WTC11 (cell line): Measurements from ENCODE around the gene GGA2. TPM values are rescaled to one million over a fixed set of nuclear protein-coding genes. Genes with fewer than 3 reads are reported as not detected.
A peak's percentile ranks its signal among the peaks of the same experiment; 100 is the strongest.
"Not testable (repeated sequence)": the region's sequence is repeated elsewhere in the genome, so short reads cannot be mapped to it uniquely, and the experiment has no call there.

Experiments used
- ATAC-seq: fragments of 200-7000 bp; cut with Tn5 transposase; 2 replicates; pipeline ENCODE4 v1.10.0; 2021; ENCODE audit warnings: mild to moderate bottlenecking, moderate library complexity
- CTCF ChIA-PET: fragments of 300-600 bp; sonication (Branson Sonifier 250); formaldehyde crosslinking; loops from one replicate; lab custom pipeline; 2021; ENCODE audit warnings: antibody characterized with exemption; lab: Charles Lee
- POLR2A ChIA-PET: fragments of 350-600 bp; sonication (Branson Sonifier 250); formaldehyde crosslinking; loops from one replicate; lab custom pipeline; 2021; ENCODE audit warnings: antibody characterized with exemption; lab: Charles Lee
- DNase-seq: peaks from one replicate; pipeline ENCODE4 v3.0.0; 2021; ENCODE audit warnings: low spot score
- H3K27ac Mint-ChIP-seq: 2 replicates; pipeline ENCODE4 v1.8.0; 2021; ENCODE audit warnings: mixed read lengths
- H3K27me3 Mint-ChIP-seq: 2 replicates; pipeline ENCODE4 v1.8.0; 2021; ENCODE audit warnings: low read depth, mild to moderate bottlenecking, moderate library complexity, mixed read lengths
- H3K36me3 Mint-ChIP-seq: 2 replicates; pipeline ENCODE4 v1.8.0; 2021; ENCODE audit warnings: mixed read lengths
- H3K4me1 Mint-ChIP-seq: 2 replicates; pipeline ENCODE4 v1.8.0; 2022; ENCODE audit warnings: mixed read lengths
- H3K4me3 Mint-ChIP-seq: 2 replicates; pipeline ENCODE4 v1.8.0; 2021; ENCODE audit warnings: mild to moderate bottlenecking, moderate library complexity, mixed read lengths
- H3K9me3 Mint-ChIP-seq: 2 replicates; pipeline ENCODE4 v1.8.0; 2021; ENCODE audit warnings: mixed read lengths
- GRHL2 ChIP-seq: fragments of 250-450 bp; sonication (Bioruptor Pico); IDR thresholded peaks from 2 replicates; pipeline ENCODE4 v1.8.0; 2022; ENCODE audit warnings: mild to moderate bottlenecking, moderate library complexity; ENCODE audit not compliant: insufficient replicate concordance, severe bottlenecking
- JUN ChIP-seq: sonication (generic); formaldehyde crosslinking; IDR thresholded peaks from 2 replicates; pipeline ENCODE4 v1.8.0; 2023; ENCODE audit warnings: mild to moderate bottlenecking, missing genetic modification reagents
- PRRX2 ChIP-seq: fragments of 250-450 bp; sonication (Bioruptor Pico); IDR thresholded peaks from 2 replicates; pipeline ENCODE4 v1.8.0; 2021; ENCODE audit warnings: mild to moderate bottlenecking
- RELA ChIP-seq: sonication (generic); formaldehyde crosslinking; IDR thresholded peaks from 2 replicates; pipeline ENCODE4 v1.8.1; 2022; ENCODE audit warnings: missing genetic modification reagents, mild to moderate bottlenecking, borderline replicate concordance
- ZNF219 ChIP-seq: sonication (generic); formaldehyde crosslinking; IDR thresholded peaks from 2 replicates; pipeline ENCODE4 v1.8.0; 2023; ENCODE audit warnings: missing genetic modification reagents, mild to moderate bottlenecking, borderline replicate concordance
- ZNF232 ChIP-seq: sonication (generic); formaldehyde crosslinking; IDR thresholded peaks from 2 replicates; pipeline ENCODE4 v1.8.0; 2022; ENCODE audit warnings: mild to moderate bottlenecking, missing genetic modification reagents
- ZNF416 ChIP-seq: fragments of 250-450 bp; sonication (Bioruptor Pico); IDR thresholded peaks from 2 replicates; pipeline ENCODE4 v1.9.0; 2021; ENCODE audit warnings: mild to moderate bottlenecking, inconsistent platforms
- ZNF671 ChIP-seq: fragments of 250-450 bp; sonication (Bioruptor Pico); IDR thresholded peaks from 2 replicates; pipeline ENCODE4 v1.8.0; 2021; ENCODE audit warnings: mild to moderate bottlenecking
- total RNA-seq: library from RNA; stranded (reverse); gene quantifications from 3 replicates; pipeline ENCODE4 v1.2.3, GENCODE V29; 2021
- TF ChIP-seq, protein P1 (sequence below): fragments of 200-600 bp; IDR thresholded peaks from 2 replicates; pipeline ENCODE4 v1.8.0; 2022; ENCODE audit warnings: antibody characterized with exemption
- TF ChIP-seq, protein P2 (sequence below): sonication (generic); formaldehyde crosslinking; IDR thresholded peaks from 2 replicates; pipeline ENCODE4 v1.8.1; 2023; ENCODE audit warnings: mild to moderate bottlenecking, missing genetic modification reagents, borderline replicate concordance
- TF ChIP-seq, protein P3 (sequence below): sonication (generic); formaldehyde crosslinking; IDR thresholded peaks from 2 replicates; pipeline ENCODE4 v1.8.0; 2022; ENCODE audit warnings: missing genetic modification reagents
- TF ChIP-seq, protein P4 (sequence below): sonication (generic); formaldehyde crosslinking; IDR thresholded peaks from 2 replicates; pipeline ENCODE4 v1.8.1; 2022; ENCODE audit warnings: missing genetic modification reagents, borderline replicate concordance
- TF ChIP-seq, protein P5 (sequence below): sonication (generic); formaldehyde crosslinking; IDR thresholded peaks from 2 replicates; pipeline ENCODE4 v1.8.1; 2022; ENCODE audit warnings: mild to moderate bottlenecking, moderate library complexity, missing genetic modification reagents
- TF ChIP-seq, protein P6 (sequence below): sonication (generic); formaldehyde crosslinking; IDR thresholded peaks from 2 replicates; pipeline ENCODE4 v1.8.1; 2023; ENCODE audit warnings: mild to moderate bottlenecking, missing genetic modification reagents, moderate library complexity

Gene GGA2
- total RNA-seq, 1 experiment from 2014 or later: 107 TPM

DNA sequence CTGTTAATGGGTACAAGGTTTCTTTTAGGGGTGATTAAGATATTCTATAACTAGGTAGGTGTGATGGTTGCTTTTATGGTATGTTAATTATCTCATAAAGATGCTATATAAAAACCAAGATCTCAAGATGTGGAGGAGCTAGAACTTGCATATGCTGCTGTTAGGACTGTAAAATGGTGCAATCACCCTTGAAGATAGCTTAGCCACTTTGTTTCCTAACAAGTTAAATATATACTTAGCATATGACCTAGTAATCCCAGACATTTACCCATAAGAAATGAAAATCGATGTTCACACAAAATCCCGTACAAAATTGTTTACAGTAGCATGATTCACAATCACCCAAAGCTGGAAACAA, 25.1 kb downstream of the GGA2 start:
- CTCF ChIA-PET: interaction anchor here (1.4 kb wide), 1 partner anchor 111 kb away, joined by 4 read pairs; no protein-coding TSS in a partner anchor

DNA sequence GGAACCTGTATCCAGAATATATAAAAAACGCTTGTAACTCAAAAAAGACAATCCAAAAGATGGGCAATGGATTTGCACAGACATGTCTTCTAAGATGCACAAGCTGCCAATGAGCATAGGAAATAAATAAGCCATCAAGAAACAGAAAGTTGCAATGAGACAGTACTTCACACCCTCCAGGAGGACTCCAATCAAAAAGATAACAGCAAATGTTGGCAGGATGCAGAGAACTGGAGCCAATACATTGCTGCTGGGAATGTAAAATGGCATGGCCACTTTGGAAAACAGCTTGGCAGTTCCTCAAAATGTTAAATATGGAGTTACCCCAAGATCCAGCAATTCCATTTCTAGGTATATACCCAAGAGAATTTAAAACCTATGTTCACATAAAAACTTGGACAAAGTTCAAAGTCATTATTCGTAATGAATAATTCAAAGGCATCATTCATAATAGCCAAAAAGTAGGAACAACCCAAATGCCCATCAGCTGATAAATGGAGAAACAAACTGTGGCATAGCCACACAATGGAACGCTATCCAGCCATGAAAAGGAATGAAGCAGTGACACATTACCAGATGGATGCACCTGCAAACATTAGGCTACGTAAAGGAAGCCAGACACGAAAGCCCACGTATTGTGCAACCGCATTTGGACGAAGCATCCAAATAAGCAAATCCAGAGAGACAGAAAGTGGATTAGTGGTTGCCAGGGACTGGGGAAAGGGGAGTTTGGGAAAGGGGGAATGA, 25.6 kb downstream of the GGA2 start:
- Mint-ChIP-seq H3K36me3 (peaks cover 88% of the 10 kb centered on the region), H3K27me3 (no peaks in the 10 kb centered on the region), H3K27ac (0 out of 2 replicates have a peak overlapping the region, but pooled peaks have one; percentile 16), H3K4me3 (no peak overlapping the region), H3K9me3 (no peaks in the 10 kb centered on the region), H3K4me1 (no peaks in the 10 kb centered on the region)
- DNase-seq (no peak), ATAC-seq (no peak)
- POLR2A ChIA-PET: no interaction called here
- CTCF ChIA-PET: interaction anchor here (1.4 kb wide), 1 partner anchor 112 kb away, joined by 4 read pairs; no protein-coding TSS in a partner anchor
- no peak for TF ChIP-seq ZNF416
- no peak for TF ChIP-seq PRRX2 (CRISPR knock-in tag)
- TF ChIP-seq, protein P1, sequence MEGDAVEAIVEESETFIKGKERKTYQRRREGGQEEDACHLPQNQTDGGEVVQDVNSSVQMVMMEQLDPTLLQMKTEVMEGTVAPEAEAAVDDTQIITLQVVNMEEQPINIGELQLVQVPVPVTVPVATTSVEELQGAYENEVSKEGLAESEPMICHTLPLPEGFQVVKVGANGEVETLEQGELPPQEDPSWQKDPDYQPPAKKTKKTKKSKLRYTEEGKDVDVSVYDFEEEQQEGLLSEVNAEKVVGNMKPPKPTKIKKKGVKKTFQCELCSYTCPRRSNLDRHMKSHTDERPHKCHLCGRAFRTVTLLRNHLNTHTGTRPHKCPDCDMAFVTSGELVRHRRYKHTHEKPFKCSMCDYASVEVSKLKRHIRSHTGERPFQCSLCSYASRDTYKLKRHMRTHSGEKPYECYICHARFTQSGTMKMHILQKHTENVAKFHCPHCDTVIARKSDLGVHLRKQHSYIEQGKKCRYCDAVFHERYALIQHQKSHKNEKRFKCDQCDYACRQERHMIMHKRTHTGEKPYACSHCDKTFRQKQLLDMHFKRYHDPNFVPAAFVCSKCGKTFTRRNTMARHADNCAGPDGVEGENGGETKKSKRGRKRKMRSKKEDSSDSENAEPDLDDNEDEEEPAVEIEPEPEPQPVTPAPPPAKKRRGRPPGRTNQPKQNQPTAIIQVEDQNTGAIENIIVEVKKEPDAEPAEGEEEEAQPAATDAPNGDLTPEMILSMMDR: no peak
- TF ChIP-seq, protein P2, sequence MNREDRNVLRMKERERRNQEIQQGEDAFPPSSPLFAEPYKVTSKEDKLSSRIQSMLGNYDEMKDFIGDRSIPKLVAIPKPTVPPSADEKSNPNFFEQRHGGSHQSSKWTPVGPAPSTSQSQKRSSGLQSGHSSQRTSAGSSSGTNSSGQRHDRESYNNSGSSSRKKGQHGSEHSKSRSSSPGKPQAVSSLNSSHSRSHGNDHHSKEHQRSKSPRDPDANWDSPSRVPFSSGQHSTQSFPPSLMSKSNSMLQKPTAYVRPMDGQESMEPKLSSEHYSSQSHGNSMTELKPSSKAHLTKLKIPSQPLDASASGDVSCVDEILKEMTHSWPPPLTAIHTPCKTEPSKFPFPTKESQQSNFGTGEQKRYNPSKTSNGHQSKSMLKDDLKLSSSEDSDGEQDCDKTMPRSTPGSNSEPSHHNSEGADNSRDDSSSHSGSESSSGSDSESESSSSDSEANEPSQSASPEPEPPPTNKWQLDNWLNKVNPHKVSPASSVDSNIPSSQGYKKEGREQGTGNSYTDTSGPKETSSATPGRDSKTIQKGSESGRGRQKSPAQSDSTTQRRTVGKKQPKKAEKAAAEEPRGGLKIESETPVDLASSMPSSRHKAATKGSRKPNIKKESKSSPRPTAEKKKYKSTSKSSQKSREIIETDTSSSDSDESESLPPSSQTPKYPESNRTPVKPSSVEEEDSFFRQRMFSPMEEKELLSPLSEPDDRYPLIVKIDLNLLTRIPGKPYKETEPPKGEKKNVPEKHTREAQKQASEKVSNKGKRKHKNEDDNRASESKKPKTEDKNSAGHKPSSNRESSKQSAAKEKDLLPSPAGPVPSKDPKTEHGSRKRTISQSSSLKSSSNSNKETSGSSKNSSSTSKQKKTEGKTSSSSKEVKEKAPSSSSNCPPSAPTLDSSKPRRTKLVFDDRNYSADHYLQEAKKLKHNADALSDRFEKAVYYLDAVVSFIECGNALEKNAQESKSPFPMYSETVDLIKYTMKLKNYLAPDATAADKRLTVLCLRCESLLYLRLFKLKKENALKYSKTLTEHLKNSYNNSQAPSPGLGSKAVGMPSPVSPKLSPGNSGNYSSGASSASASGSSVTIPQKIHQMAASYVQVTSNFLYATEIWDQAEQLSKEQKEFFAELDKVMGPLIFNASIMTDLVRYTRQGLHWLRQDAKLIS (CRISPR knock-in tag): no peak
- TF ChIP-seq ZNF671 (CRISPR knock-in tag): no peak
- TF ChIP-seq, protein P3, sequence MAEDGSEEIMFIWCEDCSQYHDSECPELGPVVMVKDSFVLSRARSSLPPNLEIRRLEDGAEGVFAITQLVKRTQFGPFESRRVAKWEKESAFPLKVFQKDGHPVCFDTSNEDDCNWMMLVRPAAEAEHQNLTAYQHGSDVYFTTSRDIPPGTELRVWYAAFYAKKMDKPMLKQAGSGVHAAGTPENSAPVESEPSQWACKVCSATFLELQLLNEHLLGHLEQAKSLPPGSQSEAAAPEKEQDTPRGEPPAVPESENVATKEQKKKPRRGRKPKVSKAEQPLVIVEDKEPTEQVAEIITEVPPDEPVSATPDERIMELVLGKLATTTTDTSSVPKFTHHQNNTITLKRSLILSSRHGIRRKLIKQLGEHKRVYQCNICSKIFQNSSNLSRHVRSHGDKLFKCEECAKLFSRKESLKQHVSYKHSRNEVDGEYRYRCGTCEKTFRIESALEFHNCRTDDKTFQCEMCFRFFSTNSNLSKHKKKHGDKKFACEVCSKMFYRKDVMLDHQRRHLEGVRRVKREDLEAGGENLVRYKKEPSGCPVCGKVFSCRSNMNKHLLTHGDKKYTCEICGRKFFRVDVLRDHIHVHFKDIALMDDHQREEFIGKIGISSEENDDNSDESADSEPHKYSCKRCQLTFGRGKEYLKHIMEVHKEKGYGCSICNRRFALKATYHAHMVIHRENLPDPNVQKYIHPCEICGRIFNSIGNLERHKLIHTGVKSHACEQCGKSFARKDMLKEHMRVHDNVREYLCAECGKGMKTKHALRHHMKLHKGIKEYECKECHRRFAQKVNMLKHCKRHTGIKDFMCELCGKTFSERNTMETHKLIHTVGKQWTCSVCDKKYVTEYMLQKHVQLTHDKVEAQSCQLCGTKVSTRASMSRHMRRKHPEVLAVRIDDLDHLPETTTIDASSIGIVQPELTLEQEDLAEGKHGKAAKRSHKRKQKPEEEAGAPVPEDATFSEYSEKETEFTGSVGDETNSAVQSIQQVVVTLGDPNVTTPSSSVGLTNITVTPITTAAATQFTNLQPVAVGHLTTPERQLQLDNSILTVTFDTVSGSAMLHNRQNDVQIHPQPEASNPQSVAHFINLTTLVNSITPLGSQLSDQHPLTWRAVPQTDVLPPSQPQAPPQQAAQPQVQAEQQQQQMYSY (CRISPR knock-in tag): no peak
- TF ChIP-seq GRHL2: no peak
- no peak for TF ChIP-seq ZNF219 (CRISPR knock-in tag)
- TF ChIP-seq, protein P4, sequence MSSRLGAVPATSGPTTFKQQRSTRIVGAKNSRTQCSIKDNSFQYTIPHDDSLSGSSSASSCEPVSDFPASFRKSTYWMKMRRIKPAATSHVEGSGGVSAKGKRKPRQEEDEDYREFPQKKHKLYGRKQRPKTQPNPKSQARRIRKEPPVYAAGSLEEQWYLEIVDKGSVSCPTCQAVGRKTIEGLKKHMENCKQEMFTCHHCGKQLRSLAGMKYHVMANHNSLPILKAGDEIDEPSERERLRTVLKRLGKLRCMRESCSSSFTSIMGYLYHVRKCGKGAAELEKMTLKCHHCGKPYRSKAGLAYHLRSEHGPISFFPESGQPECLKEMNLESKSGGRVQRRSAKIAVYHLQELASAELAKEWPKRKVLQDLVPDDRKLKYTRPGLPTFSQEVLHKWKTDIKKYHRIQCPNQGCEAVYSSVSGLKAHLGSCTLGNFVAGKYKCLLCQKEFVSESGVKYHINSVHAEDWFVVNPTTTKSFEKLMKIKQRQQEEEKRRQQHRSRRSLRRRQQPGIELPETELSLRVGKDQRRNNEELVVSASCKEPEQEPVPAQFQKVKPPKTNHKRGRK: no peak
- no peak for TF ChIP-seq ZNF232

More for the DNA sequence above, 25.1 kb downstream of the GGA2 start:
- POLR2A ChIA-PET: no interaction called here
- Mint-ChIP-seq H3K27ac (no peak overlapping the region), H3K4me1 (no peaks in the 10 kb centered on the region), H3K36me3 (peaks cover 88% of the 10 kb centered on the region), H3K27me3 (no peaks in the 10 kb centered on the region), H3K9me3 (no peaks in the 10 kb centered on the region), H3K4me3 (no peak overlapping the region)
- TF ChIP-seq RELA (CRISPR knock-in tag) (no peak), ZNF219 (CRISPR knock-in tag) (no peak), JUN (no peak)
- TF ChIP-seq, protein P5, sequence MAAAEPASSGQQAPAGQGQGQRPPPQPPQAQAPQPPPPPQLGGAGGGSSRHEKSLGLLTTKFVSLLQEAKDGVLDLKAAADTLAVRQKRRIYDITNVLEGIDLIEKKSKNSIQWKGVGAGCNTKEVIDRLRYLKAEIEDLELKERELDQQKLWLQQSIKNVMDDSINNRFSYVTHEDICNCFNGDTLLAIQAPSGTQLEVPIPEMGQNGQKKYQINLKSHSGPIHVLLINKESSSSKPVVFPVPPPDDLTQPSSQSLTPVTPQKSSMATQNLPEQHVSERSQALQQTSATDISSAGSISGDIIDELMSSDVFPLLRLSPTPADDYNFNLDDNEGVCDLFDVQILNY (CRISPR knock-in tag): no peak
- TF ChIP-seq, protein P6, sequence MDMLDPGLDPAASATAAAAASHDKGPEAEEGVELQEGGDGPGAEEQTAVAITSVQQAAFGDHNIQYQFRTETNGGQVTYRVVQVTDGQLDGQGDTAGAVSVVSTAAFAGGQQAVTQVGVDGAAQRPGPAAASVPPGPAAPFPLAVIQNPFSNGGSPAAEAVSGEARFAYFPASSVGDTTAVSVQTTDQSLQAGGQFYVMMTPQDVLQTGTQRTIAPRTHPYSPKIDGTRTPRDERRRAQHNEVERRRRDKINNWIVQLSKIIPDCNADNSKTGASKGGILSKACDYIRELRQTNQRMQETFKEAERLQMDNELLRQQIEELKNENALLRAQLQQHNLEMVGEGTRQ (CRISPR knock-in tag): no peak
- no peak for DNase-seq
- ATAC-seq: no peak

DNA sequence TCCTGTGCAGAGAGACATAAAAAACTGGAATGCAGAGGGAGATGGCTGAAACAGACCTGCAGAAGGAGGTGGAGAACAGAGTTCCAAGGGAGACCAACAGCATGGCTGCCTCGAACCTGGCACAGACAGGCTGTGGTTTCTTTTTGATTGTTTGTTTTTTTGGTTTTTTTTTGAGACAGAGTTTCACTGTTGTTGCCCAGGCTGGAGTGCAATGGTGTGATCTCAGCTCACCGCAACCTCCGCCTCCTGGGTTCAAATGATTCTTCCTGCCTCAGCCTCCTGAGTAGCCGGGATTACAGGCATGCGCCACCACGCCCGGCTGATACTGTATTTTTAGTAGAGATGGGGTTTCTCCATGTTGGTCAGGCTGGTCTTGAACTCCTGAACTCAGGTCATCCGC, 26.8 kb downstream of the GGA2 start:
- POLR2A ChIA-PET, H3K9me3 Mint-ChIP-seq, DNase-seq, H3K4me1 Mint-ChIP-seq, H3K4me3 Mint-ChIP-seq, ATAC-seq, CTCF ChIA-PET, H3K27me3 Mint-ChIP-seq: not testable (repeated sequence)
- peak overlapping the region; percentile 63; the same call in 1 of the 2 replicates for H3K27ac Mint-ChIP-seq
- peaks cover 90% of the 10 kb centered on the region for H3K36me3 Mint-ChIP-seq
